HCT116 (cell line): ENCODE data around the gene S1PR3.

Experiments used
- ATF3 ChIP-seq: IDR thresholded peaks from 2 replicates; pipeline ENCODE4 v1.6.1; 2012
- CTCF ChIP-seq, 3 experiments: fragments of 200-600 bp in 1 of 3; sonication (generic) in 1 of 3; IDR thresholded peaks in 2 of 3; conservative IDR thresholded peaks in 1 of 3; 2 replicates each; pipeline ENCODE4 v1.5.1; 2012 to 2017; ENCODE audit warnings: low read depth in 2 of 3, low read length in 2 of 3, antibody characterized with exemption in 1 of 3, borderline replicate concordance in 1 of 3, control low read depth in 1 of 3, mild to moderate bottlenecking in 1 of 3, mixed read lengths in 1 of 3, mixed run types in 1 of 3, moderate library complexity in 1 of 3; ENCODE audit not compliant: insufficient read depth in 1 of 3
- EGR1 ChIP-seq: IDR thresholded peaks from 2 replicates; pipeline ENCODE4 v1.6.1; 2012; ENCODE audit warnings: low read depth
- ELF1 ChIP-seq: IDR thresholded peaks from 2 replicates; pipeline ENCODE4 v1.6.1; 2012; ENCODE audit warnings: low read depth, borderline replicate concordance
- EZH2phosphoT487 ChIP-seq: fragments of 200-600 bp; IDR thresholded peaks from 2 replicates; pipeline ENCODE4 v1.6.1; 2018; ENCODE audit warnings: antibody characterized with exemption, borderline replicate concordance
- MAX ChIP-seq: IDR thresholded peaks from 2 replicates; pipeline ENCODE4 v1.6.1; 2012
- POLR2A ChIP-seq: IDR thresholded peaks from 2 replicates; pipeline ENCODE4 v1.7.0; 2011; ENCODE audit warnings: borderline replicate concordance; ENCODE audit not compliant: insufficient read depth, insufficient read length; ENCODE audit errors: extremely low read depth
- POLR2AphosphoS5 ChIP-seq: IDR thresholded peaks from 2 replicates; pipeline ENCODE4 v1.6.1; 2011; ENCODE audit warnings: mild to moderate bottlenecking, low read depth, low read length, moderate library complexity
- SP1 ChIP-seq: IDR thresholded peaks from 2 replicates; pipeline ENCODE4 v1.6.1; 2012; ENCODE audit warnings: low read depth

DNA sequence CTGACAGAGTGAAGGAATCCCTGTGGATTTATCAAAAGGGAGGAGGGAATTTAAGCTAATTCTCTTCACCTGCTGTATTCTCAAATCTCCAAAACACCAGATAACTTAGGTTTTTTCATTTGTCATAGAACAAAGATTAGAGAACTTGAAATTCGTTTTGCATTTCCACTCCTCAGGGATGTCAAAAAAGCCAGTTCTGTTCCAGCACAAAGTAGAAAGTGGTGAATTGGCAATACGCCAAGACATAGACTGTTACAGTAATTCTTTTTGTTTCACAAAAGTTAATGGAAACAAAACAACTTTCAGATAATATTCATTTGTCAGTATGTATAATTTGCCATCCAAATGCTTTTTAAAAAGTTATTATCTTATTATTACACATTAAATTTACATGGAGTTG is 15.0 kb downstream of the S1PR3 start:
- TF ChIP-seq CTCF (IDR thresholded peaks at IDR 0.05 in 2 of 3, conservative IDR thresholded peaks at IDR 0.05 in 1 of 3; ENCODE audit: borderline replicate concordance in 1 of 3, insufficient read depth in 1 of 3, low read depth in 2 of 3, low read length in 2 of 3) (no peak), POLR2A (no peak), POLR2AphosphoS5 (no peak), EGR1 (no peak), SP1 (no peak), ATF3 (no peak), ELF1 (no peak), EZH2phosphoT487 (no peak), MAX (no peak)
